H9 (cell line): ENCODE data around the gene RWDD2A. TPM values are rescaled to one million over a fixed set of nuclear protein-coding genes. Genes with fewer than 3 reads are reported as not detected.

Experiments
- DNase-seq: peaks from one replicate; pipeline ENCODE4 v3.0.0-alpha.2; 2017
- H2AFZ ChIP-seq: one replicate; pipeline ENCODE4 v1.6.1; 2013; ENCODE audit warnings: mild to moderate bottlenecking, low read length, control low read depth, moderate library complexity
- H2AK5ac ChIP-seq: 2 replicates; pipeline ENCODE4 v1.6.1; 2013; ENCODE audit warnings: low read length, control low read depth, mixed read lengths; ENCODE audit not compliant: insufficient read length
- H2BK120ac ChIP-seq: one replicate; pipeline ENCODE4 v1.6.1; 2013; ENCODE audit warnings: low read depth, mild to moderate bottlenecking, low read length, control low read depth, inconsistent platforms; ENCODE audit not compliant: poor library complexity, severe bottlenecking
- H2BK12ac ChIP-seq: 2 replicates; pipeline ENCODE4 v1.6.1; 2013; ENCODE audit warnings: low read length, control low read depth, mixed read lengths, low read depth; ENCODE audit not compliant: insufficient read length
- H2BK15ac ChIP-seq: 2 replicates; pipeline ENCODE4 v1.6.1; 2013; ENCODE audit warnings: low read depth, low read length, control low read depth
- H2BK20ac ChIP-seq: one replicate; pipeline ENCODE4 v1.6.1; 2013; ENCODE audit warnings: low read depth, mild to moderate bottlenecking, low read length, control low read depth, inconsistent platforms; ENCODE audit not compliant: poor library complexity, severe bottlenecking
- H2BK5ac ChIP-seq: 2 replicates; pipeline ENCODE4 v1.6.1; 2013; ENCODE audit warnings: low read length, control low read depth, mixed read lengths; ENCODE audit not compliant: insufficient read length
- H3K14ac ChIP-seq: 2 replicates; pipeline ENCODE4 v1.6.1; 2013; ENCODE audit warnings: low read length, control low read depth; ENCODE audit not compliant: insufficient read depth
- H3K18ac ChIP-seq: 2 replicates; pipeline ENCODE4 v1.6.1; 2013; ENCODE audit warnings: low read depth, mild to moderate bottlenecking, mixed read lengths, low read length, control low read depth; ENCODE audit not compliant: insufficient read length
- H3K23ac ChIP-seq: 2 replicates; pipeline ENCODE4 v1.6.1; 2013; ENCODE audit warnings: low read length, control low read depth, mixed read lengths, low read depth; ENCODE audit not compliant: insufficient read length
- H3K23me2 ChIP-seq: 2 replicates; pipeline ENCODE4 v1.6.1; 2013; ENCODE audit warnings: low read depth, mild to moderate bottlenecking, mixed read lengths, low read length, control low read depth; ENCODE audit not compliant: insufficient read length, poor library complexity, severe bottlenecking
- H3K27ac ChIP-seq: 2 replicates; pipeline ENCODE4 v1.5.1; 2013; ENCODE audit warnings: low read length, control low read depth, mixed read lengths, low read depth; ENCODE audit not compliant: insufficient read length
- H3K27me3 ChIP-seq: 2 replicates; pipeline ENCODE4 v1.6.1; 2013; ENCODE audit warnings: low read length, control low read depth, inconsistent platforms; ENCODE audit not compliant: insufficient read depth
- H3K4ac ChIP-seq: 2 replicates; pipeline ENCODE4 v1.6.1; 2013; ENCODE audit warnings: low read depth, mild to moderate bottlenecking, control low read depth, inconsistent platforms, low read length, moderate library complexity
- H3K4me1 ChIP-seq: 2 replicates; pipeline ENCODE4 v1.6.1; 2013; ENCODE audit warnings: low read length, control low read depth, inconsistent platforms; ENCODE audit not compliant: insufficient read depth
- H3K4me2 ChIP-seq: 2 replicates; pipeline ENCODE4 v1.6.1; 2013; ENCODE audit warnings: low read length, control low read depth, mixed read lengths; ENCODE audit not compliant: insufficient read length, insufficient read depth
- H3K56ac ChIP-seq: 2 replicates; pipeline ENCODE4 v1.6.1; 2013; ENCODE audit warnings: low read depth, mild to moderate bottlenecking, mixed read lengths, low read length, control low read depth; ENCODE audit not compliant: insufficient read length
- H3K79me1 ChIP-seq: 2 replicates; pipeline ENCODE4 v1.6.1; 2013; ENCODE audit warnings: low read depth, mild to moderate bottlenecking, moderate library complexity, low read length, control low read depth, inconsistent platforms; ENCODE audit not compliant: insufficient read depth, poor library complexity, severe bottlenecking
- H3K79me2 ChIP-seq: 2 replicates; pipeline ENCODE4 v1.6.1; 2013; ENCODE audit warnings: low read length, control low read depth, inconsistent platforms; ENCODE audit not compliant: insufficient read depth
- H3K9ac ChIP-seq: 2 replicates; pipeline ENCODE4 v1.6.1; 2013; ENCODE audit warnings: low read length, control low read depth, mixed read lengths; ENCODE audit not compliant: insufficient read length; ENCODE audit errors: extremely low read depth
- H3K9me3 ChIP-seq: one replicate; pipeline ENCODE4 v1.6.1; 2013; ENCODE audit warnings: low read depth, low read length, inconsistent platforms; ENCODE audit not compliant: control insufficient read depth
- H3T11ph ChIP-seq: one replicate; pipeline ENCODE4 v1.6.1; 2013; ENCODE audit warnings: mild to moderate bottlenecking, low read length, control low read depth, inconsistent platforms
- H4K20me1 ChIP-seq: one replicate; pipeline ENCODE4 v1.6.1; 2013; ENCODE audit not compliant: control insufficient read depth, insufficient read length, insufficient read depth
- H4K5ac ChIP-seq: 2 replicates; pipeline ENCODE4 v1.6.1; 2013; ENCODE audit warnings: low read depth, mild to moderate bottlenecking, mixed read lengths, low read length, control low read depth; ENCODE audit not compliant: insufficient read length
- H4K8ac ChIP-seq: replicated peaks from 2 replicates; pipeline ENCODE4 v1.6.1; 2013; ENCODE audit warnings: low read length, control low read depth, mixed read lengths, low read depth; ENCODE audit not compliant: insufficient read length
- H4K91ac ChIP-seq: 2 replicates; pipeline ENCODE4 v1.6.1; 2013; ENCODE audit warnings: low read depth, mild to moderate bottlenecking, moderate library complexity, mixed read lengths, low read length, control low read depth; ENCODE audit not compliant: insufficient read length
- H3K27ac Mint-ChIP-seq, 3 experiments: 2 replicates in 2 of 3; 3 replicates in 1 of 3; pipeline ENCODE4 v1.8.0; 2020 to 2021; ENCODE audit warnings: mixed read lengths in 3 of 3, mild to moderate bottlenecking in 1 of 3, moderate library complexity in 1 of 3
- H3K27me3 Mint-ChIP-seq: 2 replicates; pipeline ENCODE4 v1.8.0; 2021; ENCODE audit warnings: low read depth, mild to moderate bottlenecking, moderate library complexity, mixed read lengths
- H3K36me3 Mint-ChIP-seq, 3 experiments: 2 replicates in 2 of 3; 3 replicates in 1 of 3; pipeline ENCODE4 v1.8.0; 2020 to 2021; ENCODE audit warnings: low read depth in 3 of 3, mixed read lengths in 3 of 3; ENCODE audit not compliant: insufficient read depth in 1 of 3
- H3K4me1 Mint-ChIP-seq, 2 experiments: 2 replicates each; pipeline ENCODE4 v1.8.0; 2020; ENCODE audit warnings: mixed read lengths in 2 of 2
- H3K4me3 Mint-ChIP-seq, 2 experiments: 2 replicates in 1 of 2; 3 replicates in 1 of 2; pipeline ENCODE4 v1.8.0; 2020 to 2021; ENCODE audit warnings: mild to moderate bottlenecking in 2 of 2, mixed read lengths in 2 of 2, moderate library complexity in 1 of 2
- H3K9me3 Mint-ChIP-seq, 2 experiments: 2 replicates in 1 of 2; 3 replicates in 1 of 2; pipeline ENCODE4 v1.8.0; 2020; ENCODE audit warnings: mild to moderate bottlenecking in 2 of 2, mixed read lengths in 2 of 2, moderate library complexity in 1 of 2
- WGBS: extraction: QIAGEN DNeasy Blood & Tissue Kit; methylation state at CpG from one replicate; pipeline ENCODE4 v1.1.7; 2013; ENCODE audit warnings: missing lambda C conversion rate, low lambda C conversion rate, mixed read lengths; ENCODE audit not compliant: insufficient read length; ENCODE audit errors: extremely low coverage; 5-methylcytosine and 5-hydroxymethylcytosine counted together
- total RNA-seq: library from RNA; stranded (reverse); gene quantifications from 2 replicates; pipeline ENCODE4 v1.2.1, GENCODE V29; 2021
- TF ChIP-seq, protein P1 (sequence below): fragments of 200-600 bp; sonication (generic); conservative IDR thresholded peaks from 3 replicates; pipeline ENCODE4 v1.8.0; 2021; ENCODE audit warnings: antibody characterized with exemption, mild to moderate bottlenecking

The RWDD2A gene
- total RNA-seq, 1 experiment from 2014 or later, result 3.2 TPM

DNA sequence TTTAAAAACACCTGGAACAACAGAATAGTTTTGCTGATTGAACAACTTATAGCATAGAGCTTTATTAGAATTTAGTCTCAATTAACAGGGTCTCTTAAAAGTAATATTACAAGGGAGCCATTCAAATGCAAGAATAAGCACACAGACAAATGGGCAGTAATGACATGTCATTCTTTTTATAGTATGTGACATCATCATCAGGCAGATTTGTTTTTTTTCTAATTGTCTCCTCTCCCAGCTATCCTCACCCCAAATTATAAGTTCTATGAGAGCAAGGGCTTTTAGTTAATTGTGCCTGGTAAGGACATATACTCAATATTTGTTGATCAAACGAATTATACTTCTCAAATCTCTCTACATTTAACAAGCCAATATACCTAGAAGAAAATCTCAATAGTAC is 11.0 kb upstream of the RWDD2A start:
- no peaks in the 10 kb centered on the region for H3K27me3 Mint-ChIP-seq
- Histone ChIP-seq H3K9me3 (no peaks in the 10 kb centered on the region), H2BK120ac (no peak overlapping the region), H3K79me1 (no peaks in the 10 kb centered on the region), H4K8ac (no peak overlapping the region), H3K9ac (no peak overlapping the region), H3K18ac (no peak overlapping the region), H2BK5ac (no peak overlapping the region), H3K56ac (no peak overlapping the region), H3K27me3 (no peaks in the 10 kb centered on the region), H3K4ac (no peak overlapping the region), H4K5ac (no peak overlapping the region), H2AK5ac (no peak overlapping the region), H2AFZ (no peak overlapping the region), H3K23me2 (no peaks in the 10 kb centered on the region), H3T11ph (no peak overlapping the region), H3K4me2 (no peak overlapping the region), H2BK20ac (no peak overlapping the region), H2BK15ac (no peak overlapping the region), H3K4me1 (no peaks in the 10 kb centered on the region), H4K20me1 (no peaks in the 10 kb centered on the region), H3K23ac (no peak overlapping the region), H3K14ac (no peak overlapping the region), H2BK12ac (no peak overlapping the region), H4K91ac (no peak overlapping the region), H3K27ac (no peak overlapping the region), H3K79me2 (no peaks in the 10 kb centered on the region)
- H3K4me3 Mint-ChIP-seq, result no peak overlapping the region
- peaks cover 7 to 14% of the 10 kb centered on the region in 2 experiments for H3K4me1 Mint-ChIP-seq
- no peaks in the 10 kb centered on the region for H3K9me3 Mint-ChIP-seq
- no peak for DNase-seq
- no peak overlapping the region; a peak in 1 of 7 replicates for H3K27ac Mint-ChIP-seq
- TF ChIP-seq, protein P1, sequence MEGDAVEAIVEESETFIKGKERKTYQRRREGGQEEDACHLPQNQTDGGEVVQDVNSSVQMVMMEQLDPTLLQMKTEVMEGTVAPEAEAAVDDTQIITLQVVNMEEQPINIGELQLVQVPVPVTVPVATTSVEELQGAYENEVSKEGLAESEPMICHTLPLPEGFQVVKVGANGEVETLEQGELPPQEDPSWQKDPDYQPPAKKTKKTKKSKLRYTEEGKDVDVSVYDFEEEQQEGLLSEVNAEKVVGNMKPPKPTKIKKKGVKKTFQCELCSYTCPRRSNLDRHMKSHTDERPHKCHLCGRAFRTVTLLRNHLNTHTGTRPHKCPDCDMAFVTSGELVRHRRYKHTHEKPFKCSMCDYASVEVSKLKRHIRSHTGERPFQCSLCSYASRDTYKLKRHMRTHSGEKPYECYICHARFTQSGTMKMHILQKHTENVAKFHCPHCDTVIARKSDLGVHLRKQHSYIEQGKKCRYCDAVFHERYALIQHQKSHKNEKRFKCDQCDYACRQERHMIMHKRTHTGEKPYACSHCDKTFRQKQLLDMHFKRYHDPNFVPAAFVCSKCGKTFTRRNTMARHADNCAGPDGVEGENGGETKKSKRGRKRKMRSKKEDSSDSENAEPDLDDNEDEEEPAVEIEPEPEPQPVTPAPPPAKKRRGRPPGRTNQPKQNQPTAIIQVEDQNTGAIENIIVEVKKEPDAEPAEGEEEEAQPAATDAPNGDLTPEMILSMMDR, result no peak
- no CpG with 5 or more reads among the region's 1 CpG for WGBS
- H3K36me3 Mint-ChIP-seq, result peaks cover 19 to 87% (median 82%) of the 10 kb centered on the region in 3 experiments; a peak in 6 of 7 replicates
